Keratinocyte (primary cell): ENCODE measurements around the gene PRXL2C. TPM values are rescaled to one million over a fixed set of nuclear protein-coding genes. Genes with fewer than 3 reads are reported as not detected.

Source experiments
- DNase-seq: peaks from one replicate; pipeline ENCODE4 v3.0.0-alpha.2; 2011; ENCODE audit warnings: low read depth, missing footprints, low spot score
- FAIRE-seq: peaks from 2 replicates; lab custom pipeline; 2011; peaks lifted over from hg19 to GRCh38; lab: Jason Lieb, UNC
- H2AFZ ChIP-seq: 2 replicates; pipeline ENCODE4 v1.6.0; 2012; ENCODE audit warnings: low read length, control low read depth, inconsistent platforms; ENCODE audit not compliant: control insufficient read depth
- H3K27ac ChIP-seq: 2 replicates; pipeline ENCODE4 v1.5.1; 2011; ENCODE audit warnings: low read length; ENCODE audit not compliant: control insufficient read depth, insufficient read depth
- H3K27me3 ChIP-seq: 3 replicates; pipeline ENCODE4 v1.6.0; 2011; ENCODE audit warnings: low read length; ENCODE audit not compliant: control insufficient read depth, insufficient read depth; ENCODE audit errors: extremely low read depth
- H3K36me3 ChIP-seq, 2 experiments: 2 replicates in 1 of 2; 3 replicates in 1 of 2; pipeline ENCODE4 v1.5.1; 2011; ENCODE audit warnings: low read length in 2 of 2, mild to moderate bottlenecking in 1 of 2; ENCODE audit not compliant: control insufficient read depth in 2 of 2, insufficient read depth in 2 of 2; ENCODE audit errors: extremely low read depth in 1 of 2
- H3K4me1 ChIP-seq: 3 replicates; pipeline ENCODE4 v1.5.1; 2011; ENCODE audit warnings: low read length; ENCODE audit not compliant: control insufficient read depth, insufficient read depth; ENCODE audit errors: extremely low read depth
- H3K4me2 ChIP-seq: 3 replicates; pipeline ENCODE4 v1.6.0; 2011; ENCODE audit warnings: low read depth, low read length; ENCODE audit not compliant: control insufficient read depth, insufficient read depth; ENCODE audit errors: extremely low read depth
- H3K4me3 ChIP-seq, 3 experiments: fragments of 200-600 bp in 1 of 3; sonication (generic) in 1 of 3; 2 replicates in 2 of 3; 3 replicates in 1 of 3; pipeline ENCODE4 v1.5.1; 2011 to 2016; ENCODE audit warnings: low read length in 3 of 3, mild to moderate bottlenecking in 3 of 3, control low read depth in 2 of 3, inconsistent platforms in 1 of 3, low read depth in 1 of 3, mixed read lengths in 1 of 3, mixed run types in 1 of 3, moderate library complexity in 1 of 3; ENCODE audit not compliant: control insufficient read depth in 2 of 3, insufficient read depth in 2 of 3; ENCODE audit errors: extremely low read depth in 1 of 3
- H3K79me2 ChIP-seq: 2 replicates; pipeline ENCODE4 v1.6.0; 2012; ENCODE audit warnings: low read length; ENCODE audit not compliant: control insufficient read depth, insufficient read depth
- H3K9ac ChIP-seq: 3 replicates; pipeline ENCODE4 v1.6.0; 2011; ENCODE audit warnings: low read length; ENCODE audit not compliant: control insufficient read depth, insufficient read depth; ENCODE audit errors: extremely low read depth
- H3K9me1 ChIP-seq: 3 replicates; pipeline ENCODE4 v1.6.0; 2011; ENCODE audit warnings: low read length; ENCODE audit not compliant: control insufficient read depth, insufficient read depth; ENCODE audit errors: extremely low read depth
- H3K9me3 ChIP-seq: 2 replicates; pipeline ENCODE4 v1.5.1; 2012; ENCODE audit warnings: low read depth, low read length; ENCODE audit not compliant: control insufficient read depth
- H4K20me1 ChIP-seq: 3 replicates; pipeline ENCODE4 v1.6.0; 2011; ENCODE audit warnings: low read length; ENCODE audit not compliant: control insufficient read depth, insufficient read depth; ENCODE audit errors: extremely low read depth
- CTCF ChIP-seq, 3 experiments: IDR thresholded peaks in 1 of 3; conservative IDR thresholded peaks in 1 of 3; optimal IDR thresholded peaks in 1 of 3; 2 replicates in 2 of 3; 3 replicates in 1 of 3; pipeline versions ENCODE3 to v1.5.1; 2011; ENCODE audit warnings: low read length in 3 of 3, mild to moderate bottlenecking in 3 of 3, moderate library complexity in 2 of 3, control low read depth in 1 of 3, inconsistent platforms in 1 of 3; ENCODE audit not compliant: insufficient read depth in 2 of 3; ENCODE audit errors: extremely low read depth in 1 of 3
- EZH2 ChIP-seq: IDR thresholded peaks from one replicate; pipeline ENCODE4 v1.6.1; 2012; ENCODE audit warnings: inconsistent platforms, mild to moderate bottlenecking, low read length, moderate library complexity
- dilution Hi-C: fragments of 300-500 bp; cut with MboI; formaldehyde crosslinking; loops from one replicate; pipeline ENCODE4 v1.7.0; 2020; ENCODE audit warnings: low sequenced_read_pairs; ENCODE audit not compliant: extremely low pct_ligation_motif_present
- polyA plus RNA-seq, 5 experiments: library from polyadenylated mRNA; depleted of rRNA in 3 of 5; stranded (reverse) in 3 of 5; stranded (forward) in 1 of 5; unstranded in 1 of 5; fragments of >200 nt; gene quantifications; 1 replicate in 1 of 5; 2 replicates in 3 of 5; 3 replicates in 1 of 5; pipeline versions ENCODE4 v1.2.1 to v1.2.3, GENCODE V29; 2011 to 2012; ENCODE audit warnings: missing spikeins in 2 of 5, low read depth in 1 of 5, low replicate concordance in 1 of 5

The PRXL2C gene
- polyA plus RNA-seq, 1 donor (not counting 4 experiments of a cell fraction or from before 2014, with no cell fraction given), result 10.1 TPM

GRCh38 chr9:96620181-96620514 is 35.0 kb downstream of the PRXL2C start:
- Histone ChIP-seq H2AFZ (peak overlapping the region; percentile 14), H3K4me2 (peak overlapping the region; percentile 53), H3K9me1 (no peaks in the 10 kb centered on the region), H3K27me3 (no peaks in the 10 kb centered on the region), H3K9me3 (no peaks in the 10 kb centered on the region), H3K27ac (peak overlapping the region; percentile 45), H3K9ac (peak overlapping the region; percentile 24), H3K4me3 (peak overlapping the region; percentile 24 to 56 (median 52)), H3K4me1 (peaks cover 12% of the 10 kb centered on the region), H3K79me2 (peaks cover 15% of the 10 kb centered on the region), H3K36me3 (no peaks in the 10 kb centered on the region), H4K20me1 (no peaks in the 10 kb centered on the region)
- TF ChIP-seq EZH2 (no peak), CTCF (optimal IDR thresholded peaks at IDR 0.05 in 1 of 3, IDR thresholded peaks at IDR 0.05 in 1 of 3, conservative IDR thresholded peaks at IDR 0.05 in 1 of 3; ENCODE audit: extremely low read depth in 1 of 3, insufficient read depth in 2 of 3, low read length in 3 of 3) (no peak)
- dilution Hi-C loops, result no loop called here
- no peak for DNase-seq
- no peak for FAIRE-seq

GRCh38 chr9:96619491-96620180 is 35.5 kb downstream of the PRXL2C start, which contains the start of gene CDC14B:
Gene CDC14B (minus strand): TSS chr9:96619843. CDS start chr9:96619378, 465 bp downstream.
- Histone ChIP-seq H3K9me3 (no peaks in the 10 kb centered on the region), H3K27ac (peak within 1 kb of the TSS; percentile 45), H3K4me3 (peak within 1 kb of the TSS; percentile 64 to 90 (median 70)), H4K20me1 (no peaks in the 10 kb centered on the region), H3K79me2 (peaks cover 17% of the 10 kb centered on the region), H2AFZ (peak within 1 kb of the TSS; percentile 68), H3K4me2 (peak within 1 kb of the TSS; percentile 94), H3K9me1 (no peaks in the 10 kb centered on the region), H3K9ac (peak within 1 kb of the TSS; percentile 74), H3K4me1 (peaks cover 14% of the 10 kb centered on the region), H3K27me3 (no peaks in the 10 kb centered on the region), H3K36me3 (no peaks in the 10 kb centered on the region)
- TF ChIP-seq CTCF (optimal IDR thresholded peaks at IDR 0.05 in 1 of 3, IDR thresholded peaks at IDR 0.05 in 1 of 3, conservative IDR thresholded peaks at IDR 0.05 in 1 of 3; ENCODE audit: extremely low read depth in 1 of 3, insufficient read depth in 2 of 3, low read length in 3 of 3) (peak in 1 of 3 experiments; percentile 38), EZH2 (no peak)
- dilution Hi-C loops, result no loop called here
- FAIRE-seq, result no peak
- DNase-seq, result peak; percentile 66
